HepG2 (cell line): Measurements from ENCODE around the gene ZNF771. TPM values are rescaled to one million over a fixed set of nuclear protein-coding genes. Genes with fewer than 3 reads are reported as not detected.
A peak's percentile ranks its signal among the peaks of the same experiment; 100 is the strongest.

Source experiments
- CREM ChIP-seq, 2 experiments: sonication (generic) in 1 of 2; formaldehyde crosslinking in 1 of 2; IDR thresholded peaks; 2 replicates each; pipeline versions ENCODE4 v1.4.0 to v1.6.1; 2016 to 2020; ENCODE audit warnings: antibody characterized with exemption in 1 of 2, mild to moderate bottlenecking in 1 of 2, missing genetic modification reagents in 1 of 2
- ELK4 ChIP-seq: sonication (generic); formaldehyde crosslinking; IDR thresholded peaks from 2 replicates; pipeline ENCODE4 v1.9.0; 2021; ENCODE audit warnings: missing genetic modification reagents, borderline replicate concordance
- GLI4 ChIP-seq: sonication (generic); formaldehyde crosslinking; IDR thresholded peaks from 2 replicates; pipeline ENCODE4 v1.5.1; 2020; ENCODE audit warnings: missing genetic modification reagents, mild to moderate bottlenecking, moderate library complexity, borderline replicate concordance
- HBP1 ChIP-seq: IDR thresholded peaks from 2 replicates; pipeline ENCODE4 v1.6.1; 2016; ENCODE audit warnings: low read depth, control low read depth
- HHEX ChIP-seq: IDR thresholded peaks from 2 replicates; pipeline ENCODE4 v1.6.1; 2016; ENCODE audit warnings: control low read depth
- KDM5A ChIP-seq: fragments of 200-600 bp; sonication (generic); IDR thresholded peaks from 2 replicates; pipeline ENCODE4 v1.7.0; 2018; ENCODE audit warnings: antibody characterized with exemption, mild to moderate bottlenecking, low read length, borderline replicate concordance
- NR2F2 ChIP-seq: IDR thresholded peaks from 2 replicates; pipeline ENCODE4 v1.6.1; 2012; ENCODE audit warnings: low read depth, inconsistent platforms, borderline replicate concordance
- PAF1 ChIP-seq: IDR thresholded peaks from 2 replicates; pipeline ENCODE4 v1.6.1; 2016; ENCODE audit warnings: missing genetic modification reagents, missing compliant biosample characterization
- RBM22 ChIP-seq: fragments of 200-400 bp; formaldehyde crosslinking; optimal IDR thresholded peaks from 2 replicates; pipeline ENCODE3; 2017; ENCODE audit warnings: mild to moderate bottlenecking, low read length, moderate library complexity
- REPIN1 ChIP-seq: sonication (generic); formaldehyde crosslinking; IDR thresholded peaks from 2 replicates; pipeline ENCODE4 v1.8.0; 2022; ENCODE audit warnings: missing genetic modification reagents, low read depth, mild to moderate bottlenecking, borderline replicate concordance
- RXRA ChIP-seq: sonication (generic); formaldehyde crosslinking; IDR thresholded peaks from 2 replicates; pipeline ENCODE4 v1.5.1; 2020; ENCODE audit warnings: missing genetic modification reagents
- SALL1 ChIP-seq: sonication (generic); formaldehyde crosslinking; IDR thresholded peaks from 2 replicates; pipeline ENCODE4 v1.8.0; 2022; ENCODE audit warnings: mild to moderate bottlenecking, missing genetic modification reagents
- TEF ChIP-seq: sonication (generic); formaldehyde crosslinking; IDR thresholded peaks from 2 replicates; pipeline ENCODE4 v1.5.0; 2020; ENCODE audit warnings: missing genetic modification reagents
- THAP8 ChIP-seq: sonication (generic); formaldehyde crosslinking; IDR thresholded peaks from 2 replicates; pipeline ENCODE4 v1.5.1; 2020; ENCODE audit warnings: missing genetic modification reagents, mild to moderate bottlenecking, borderline replicate concordance
- TRAFD1 ChIP-seq: sonication (generic); formaldehyde crosslinking; IDR thresholded peaks from 2 replicates; pipeline ENCODE4 v1.5.1; 2020; ENCODE audit warnings: missing genetic modification reagents, mild to moderate bottlenecking, borderline replicate concordance
- ZBTB7B ChIP-seq: sonication (generic); formaldehyde crosslinking; IDR thresholded peaks from 2 replicates; pipeline ENCODE4 v1.4.0; 2020; ENCODE audit warnings: missing genetic modification reagents
- ZMAT5 ChIP-seq: sonication (generic); formaldehyde crosslinking; IDR thresholded peaks from 2 replicates; pipeline ENCODE4 v1.5.0; 2020; ENCODE audit warnings: mild to moderate bottlenecking, low read depth, missing genetic modification reagents, borderline replicate concordance
- ZNF17 ChIP-seq: sonication (generic); formaldehyde crosslinking; IDR thresholded peaks from 2 replicates; pipeline ENCODE4 v1.5.0; 2020; ENCODE audit warnings: mild to moderate bottlenecking, missing genetic modification reagents
- ZNF44 ChIP-seq: sonication (generic); formaldehyde crosslinking; IDR thresholded peaks from 2 replicates; pipeline ENCODE4 v1.5.1; 2020; ENCODE audit warnings: mild to moderate bottlenecking, missing genetic modification reagents
- ZNF549 ChIP-seq: sonication (generic); formaldehyde crosslinking; IDR thresholded peaks from 2 replicates; pipeline ENCODE4 v1.5.0; 2020; ENCODE audit warnings: missing genetic modification reagents
- ZNF703 ChIP-seq: sonication (generic); formaldehyde crosslinking; IDR thresholded peaks from 2 replicates; pipeline ENCODE4 v1.5.1; 2020; ENCODE audit warnings: missing genetic modification reagents, mild to moderate bottlenecking, moderate library complexity, borderline replicate concordance
- ZNF749 ChIP-seq: sonication (generic); formaldehyde crosslinking; IDR thresholded peaks from 2 replicates; pipeline ENCODE4 v1.8.0; 2022; ENCODE audit warnings: mild to moderate bottlenecking, missing genetic modification reagents, moderate library complexity, borderline replicate concordance
- ZNF75D ChIP-seq: sonication (generic); formaldehyde crosslinking; IDR thresholded peaks from 2 replicates; pipeline ENCODE4 v1.8.1; 2023; ENCODE audit warnings: missing genetic modification reagents, mild to moderate bottlenecking, borderline replicate concordance
- polyA plus RNA-seq, 8 experiments: library from polyadenylated mRNA; depleted of rRNA in 3 of 8; stranded (reverse) in 7 of 8; unstranded in 1 of 8; fragments of >200 nt; fragmentation: Illumina TruSeq in 4 of 8; extraction: Trizol in 4 of 8; gene quantifications; 2 replicates each; pipeline versions ENCODE4 v1.2.1 to v1.2.3, GENCODE V29; 2011 to 2016; ENCODE audit warnings: low read depth in 4 of 8, missing spikeins in 1 of 8, mixed read lengths in 1 of 8; ENCODE audit not compliant: insufficient read depth in 1 of 8
- total RNA-seq, 5 experiments: library from RNA; depleted of rRNA; stranded (reverse); fragments of >200 nt; fragmentation: Illumina TruSeq; extraction: Trizol; gene quantifications; 2 replicates each; pipeline ENCODE4 v1.2.3, GENCODE V29; 2016; ENCODE audit warnings: low read depth in 1 of 5

The ZNF771 gene
- total and polyA plus RNA-seq, 2 of the 13 experiments (the other 11 are each of a cell fraction or from before 2014, with no cell fraction given), result 5.0 to 11.8 TPM

- TF ChIP-seq ZNF44 (CRISPR knock-in tag) (peak; percentile 47; the same call in 1 of the 2 replicates), TRAFD1 (CRISPR knock-in tag) (no peak), SALL1 (CRISPR knock-in tag) (peak; percentile 69), RXRA (CRISPR knock-in tag) (no peak; the same call in 1 of the 2 replicates), ZNF75D (CRISPR knock-in tag) (no peak), TEF (CRISPR knock-in tag) (no peak), PAF1 (CRISPR knock-in tag) (no peak), ZNF749 (CRISPR knock-in tag) (no peak), KDM5A (peak; percentile 62; the same call in 1 of the 2 replicates), REPIN1 (CRISPR knock-in tag) (0 out of 2 replicates have a peak, but pooled peaks have one; percentile 17), CREM (IDR thresholded peaks at IDR 0.05) (no peak), CREM (CRISPR knock-in tag; IDR thresholded peaks at IDR 0.05) (no peak), HHEX (CRISPR knock-in tag) (no peak), NR2F2 (peak; percentile 25; the same call in 1 of the 2 replicates), ELK4 (CRISPR knock-in tag) (no peak), THAP8 (CRISPR knock-in tag) (peak; percentile 68; the same call in 1 of the 2 replicates), ZBTB7B (CRISPR knock-in tag) (peak; percentile 86), ZNF17 (CRISPR knock-in tag) (no peak), ZMAT5 (CRISPR knock-in tag) (no peak), GLI4 (CRISPR knock-in tag) (no peak), RBM22 (no peak), HBP1 (CRISPR knock-in tag) (peak; percentile 91; the same call in 1 of the 2 replicates), ZNF703 (CRISPR knock-in tag) (0 out of 2 replicates have a peak, but pooled peaks have one; percentile 23), ZNF549 (no peak)
These were observed 12.0 kb upstream of the ZNF771 start, which contains the start of gene ZNF48 (continued) for GRCh38 chr16:30395155-30395991.
